GM23338 (cell line): ENCODE data around the gene MAP3K5. TPM values are rescaled to one million over a fixed set of nuclear protein-coding genes. Genes with fewer than 3 reads are reported as not detected.

ENCODE experiments used
- ATAC-seq: fragments of 200-7000 bp; cut with Tn5 transposase; 3 replicates; pipeline ENCODE4 v1.9.1; 2020
- DNase-seq: peaks from one replicate; pipeline ENCODE4 v3.0.0-alpha.2; 2015; ENCODE audit warnings: low spot score
- H2AFZ ChIP-seq: fragments of 200-600 bp; sonication (generic); 2 replicates; pipeline ENCODE4 v1.8.0; 2016; ENCODE audit warnings: antibody characterized with exemption, mild to moderate bottlenecking, moderate library complexity
- H3F3A ChIP-seq: fragments of 200-600 bp; sonication (generic); replicated peaks from 2 replicates; pipeline ENCODE4 v1.8.0; 2017; ENCODE audit warnings: antibody characterized with exemption, mixed run types, low read depth
- H3K27ac ChIP-seq: fragments of 200-600 bp; sonication (generic); 2 replicates; pipeline ENCODE4 v1.6.1; 2016; ENCODE audit warnings: low read depth
- H3K27me3 ChIP-seq: fragments of 200-600 bp; sonication (generic); 2 replicates; pipeline ENCODE4 v1.8.0; 2016; ENCODE audit warnings: mild to moderate bottlenecking, mixed run types, moderate library complexity; ENCODE audit not compliant: insufficient read depth
- H3K36me3 ChIP-seq: fragments of 200-600 bp; sonication (generic); 2 replicates; pipeline ENCODE4 v1.8.0; 2016; ENCODE audit warnings: mild to moderate bottlenecking; ENCODE audit not compliant: insufficient read depth
- H3K4me1 ChIP-seq: fragments of 200-600 bp; sonication (generic); 2 replicates; pipeline ENCODE4 v1.8.0; 2016; ENCODE audit warnings: mild to moderate bottlenecking, moderate library complexity; ENCODE audit not compliant: insufficient read depth
- H3K4me2 ChIP-seq: fragments of 200-600 bp; sonication (generic); 2 replicates; pipeline ENCODE4 v1.7.1; 2017; ENCODE audit warnings: mixed run types
- H3K4me3 ChIP-seq: fragments of 200-600 bp; sonication (generic); 2 replicates; pipeline ENCODE4 v1.6.1; 2016; ENCODE audit warnings: mixed run types
- H3K79me2 ChIP-seq: fragments of 200-600 bp; sonication (generic); replicated peaks from 2 replicates; pipeline ENCODE4 v1.8.0; 2017; ENCODE audit warnings: mild to moderate bottlenecking; ENCODE audit not compliant: insufficient read depth
- H3K9me2 ChIP-seq: fragments of 200-600 bp; sonication (generic); 2 replicates; pipeline ENCODE4 v1.8.0; 2017; ENCODE audit not compliant: insufficient read depth
- H4K20me1 ChIP-seq: fragments of 200-600 bp; sonication (generic); replicated peaks from 2 replicates; pipeline ENCODE4 v1.8.0; 2017; ENCODE audit warnings: mild to moderate bottlenecking; ENCODE audit not compliant: insufficient read depth
- H3K27ac Mint-ChIP-seq: 2 replicates; pipeline ENCODE4 v1.8.0; 2020; ENCODE audit warnings: inconsistent platforms, mild to moderate bottlenecking, moderate library complexity, mixed read lengths
- H3K27me3 Mint-ChIP-seq: 3 replicates; pipeline ENCODE4 v1.8.0; 2022; ENCODE audit warnings: low read depth, mild to moderate bottlenecking, moderate library complexity, mixed read lengths, inconsistent platforms; ENCODE audit not compliant: insufficient read depth, poor library complexity
- H3K36me3 Mint-ChIP-seq: 3 replicates; pipeline ENCODE4 v1.8.0; 2021; ENCODE audit warnings: low read depth, mild to moderate bottlenecking, inconsistent platforms, moderate library complexity, mixed read lengths
- H3K4me1 Mint-ChIP-seq: 3 replicates; pipeline ENCODE4 v1.8.0; 2020; ENCODE audit warnings: mild to moderate bottlenecking, inconsistent platforms, mixed read lengths
- H3K4me3 Mint-ChIP-seq: 3 replicates; pipeline ENCODE4 v1.8.0; 2021; ENCODE audit warnings: moderate library complexity, mild to moderate bottlenecking, inconsistent platforms, mixed read lengths
- H3K9me3 Mint-ChIP-seq: 3 replicates; pipeline ENCODE4 v1.8.0; 2020; ENCODE audit warnings: moderate library complexity, mild to moderate bottlenecking, inconsistent platforms, mixed read lengths
- EZH2 ChIP-seq: fragments of 200-600 bp; sonication (generic); IDR thresholded peaks from one replicate; pipeline ENCODE4 v1.8.0; 2017; ENCODE audit warnings: antibody characterized with exemption, mild to moderate bottlenecking, low read depth; ENCODE audit not compliant: unreplicated experiment
- NANOG ChIP-seq: IDR thresholded peaks from 2 replicates; pipeline ENCODE4 v1.6.1; 2016; ENCODE audit warnings: antibody characterized with exemption, borderline replicate concordance
- STAT1 ChIP-seq: IDR thresholded peaks from one replicate; pipeline ENCODE4 v1.6.1; 2016; ENCODE audit warnings: antibody characterized with exemption; ENCODE audit not compliant: unreplicated experiment
- ZNF114 ChIP-seq: fragments of 250-450 bp; sonication (Bioruptor Pico); IDR thresholded peaks from 2 replicates; pipeline ENCODE4 v1.5.0; 2020; ENCODE audit warnings: mild to moderate bottlenecking, moderate library complexity
- ZNF331 ChIP-seq: fragments of 250-450 bp; sonication (Bioruptor Pico); IDR thresholded peaks from 2 replicates; pipeline ENCODE4 v1.5.0; 2020; ENCODE audit warnings: low read depth, mild to moderate bottlenecking, moderate library complexity
- polyA plus RNA-seq: library from polyadenylated mRNA; unstranded; fragments of >200 nt; fragmentation: Nextera tagmentation; extraction: Ambion mirVana; gene quantifications from 2 replicates; pipeline ENCODE4 v1.2.1, GENCODE V29; 2016
- total RNA-seq: library from RNA; depleted of rRNA; stranded (reverse); fragments of >200 nt; shearing (Covaris generic); gene quantifications from 2 replicates; pipeline ENCODE4 v1.2.3, GENCODE V29; 2014
- TF ChIP-seq, protein P1 (sequence below): IDR thresholded peaks from 2 replicates; pipeline ENCODE4 v1.6.1; 2016; ENCODE audit warnings: antibody characterized with exemption
- TF ChIP-seq, protein P2 (sequence below): fragments of 250-450 bp; sonication (Bioruptor Pico); IDR thresholded peaks from 2 replicates; pipeline ENCODE4 v1.5.0; 2020; ENCODE audit warnings: mild to moderate bottlenecking, moderate library complexity

Gene MAP3K5
- total and polyA plus RNA-seq, 2 experiments from 2014 or later = 0.76 to 2.8 TPM

DNA sequence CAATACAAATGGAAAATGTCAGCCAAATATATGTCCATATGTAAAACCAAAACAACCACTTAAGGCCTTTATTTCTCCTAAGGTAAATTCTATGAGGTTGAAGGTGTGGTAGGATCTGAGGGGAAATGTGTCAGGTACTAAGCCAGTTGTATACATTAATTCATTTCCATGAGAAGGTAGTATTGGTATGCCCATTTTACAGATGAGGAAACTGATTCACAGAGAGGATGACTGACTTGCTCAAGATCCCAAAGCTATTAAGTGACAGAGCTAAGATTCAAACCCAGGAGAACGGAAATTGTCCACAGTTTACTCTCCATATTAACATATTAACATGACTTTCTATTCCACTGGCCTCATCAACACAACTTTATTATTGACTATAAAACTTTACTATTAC is 177.9 kb downstream of the MAP3K5 start:
- H3F3A ChIP-seq = no peaks in the 10 kb centered on the region
- H3K27me3 Mint-ChIP-seq = peaks cover 4% of the 10 kb centered on the region
- peak overlapping the region; percentile 12; the same call in 1 of the 2 replicates for H3K4me2 ChIP-seq
- no peaks in the 10 kb centered on the region for H3K9me3 Mint-ChIP-seq
- no peak for ATAC-seq
- no peaks in the 10 kb centered on the region for H3K27me3 ChIP-seq
- no peak overlapping the region for H3K27ac Mint-ChIP-seq
- no peak overlapping the region for H3K4me3 ChIP-seq
- no peak for TF ChIP-seq ZNF114 (CRISPR knock-in tag)
- TF ChIP-seq, protein P1, sequence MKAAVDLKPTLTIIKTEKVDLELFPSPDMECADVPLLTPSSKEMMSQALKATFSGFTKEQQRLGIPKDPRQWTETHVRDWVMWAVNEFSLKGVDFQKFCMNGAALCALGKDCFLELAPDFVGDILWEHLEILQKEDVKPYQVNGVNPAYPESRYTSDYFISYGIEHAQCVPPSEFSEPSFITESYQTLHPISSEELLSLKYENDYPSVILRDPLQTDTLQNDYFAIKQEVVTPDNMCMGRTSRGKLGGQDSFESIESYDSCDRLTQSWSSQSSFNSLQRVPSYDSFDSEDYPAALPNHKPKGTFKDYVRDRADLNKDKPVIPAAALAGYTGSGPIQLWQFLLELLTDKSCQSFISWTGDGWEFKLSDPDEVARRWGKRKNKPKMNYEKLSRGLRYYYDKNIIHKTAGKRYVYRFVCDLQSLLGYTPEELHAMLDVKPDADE = no peak
- no peak for TF ChIP-seq STAT1
- TF ChIP-seq, protein P2, sequence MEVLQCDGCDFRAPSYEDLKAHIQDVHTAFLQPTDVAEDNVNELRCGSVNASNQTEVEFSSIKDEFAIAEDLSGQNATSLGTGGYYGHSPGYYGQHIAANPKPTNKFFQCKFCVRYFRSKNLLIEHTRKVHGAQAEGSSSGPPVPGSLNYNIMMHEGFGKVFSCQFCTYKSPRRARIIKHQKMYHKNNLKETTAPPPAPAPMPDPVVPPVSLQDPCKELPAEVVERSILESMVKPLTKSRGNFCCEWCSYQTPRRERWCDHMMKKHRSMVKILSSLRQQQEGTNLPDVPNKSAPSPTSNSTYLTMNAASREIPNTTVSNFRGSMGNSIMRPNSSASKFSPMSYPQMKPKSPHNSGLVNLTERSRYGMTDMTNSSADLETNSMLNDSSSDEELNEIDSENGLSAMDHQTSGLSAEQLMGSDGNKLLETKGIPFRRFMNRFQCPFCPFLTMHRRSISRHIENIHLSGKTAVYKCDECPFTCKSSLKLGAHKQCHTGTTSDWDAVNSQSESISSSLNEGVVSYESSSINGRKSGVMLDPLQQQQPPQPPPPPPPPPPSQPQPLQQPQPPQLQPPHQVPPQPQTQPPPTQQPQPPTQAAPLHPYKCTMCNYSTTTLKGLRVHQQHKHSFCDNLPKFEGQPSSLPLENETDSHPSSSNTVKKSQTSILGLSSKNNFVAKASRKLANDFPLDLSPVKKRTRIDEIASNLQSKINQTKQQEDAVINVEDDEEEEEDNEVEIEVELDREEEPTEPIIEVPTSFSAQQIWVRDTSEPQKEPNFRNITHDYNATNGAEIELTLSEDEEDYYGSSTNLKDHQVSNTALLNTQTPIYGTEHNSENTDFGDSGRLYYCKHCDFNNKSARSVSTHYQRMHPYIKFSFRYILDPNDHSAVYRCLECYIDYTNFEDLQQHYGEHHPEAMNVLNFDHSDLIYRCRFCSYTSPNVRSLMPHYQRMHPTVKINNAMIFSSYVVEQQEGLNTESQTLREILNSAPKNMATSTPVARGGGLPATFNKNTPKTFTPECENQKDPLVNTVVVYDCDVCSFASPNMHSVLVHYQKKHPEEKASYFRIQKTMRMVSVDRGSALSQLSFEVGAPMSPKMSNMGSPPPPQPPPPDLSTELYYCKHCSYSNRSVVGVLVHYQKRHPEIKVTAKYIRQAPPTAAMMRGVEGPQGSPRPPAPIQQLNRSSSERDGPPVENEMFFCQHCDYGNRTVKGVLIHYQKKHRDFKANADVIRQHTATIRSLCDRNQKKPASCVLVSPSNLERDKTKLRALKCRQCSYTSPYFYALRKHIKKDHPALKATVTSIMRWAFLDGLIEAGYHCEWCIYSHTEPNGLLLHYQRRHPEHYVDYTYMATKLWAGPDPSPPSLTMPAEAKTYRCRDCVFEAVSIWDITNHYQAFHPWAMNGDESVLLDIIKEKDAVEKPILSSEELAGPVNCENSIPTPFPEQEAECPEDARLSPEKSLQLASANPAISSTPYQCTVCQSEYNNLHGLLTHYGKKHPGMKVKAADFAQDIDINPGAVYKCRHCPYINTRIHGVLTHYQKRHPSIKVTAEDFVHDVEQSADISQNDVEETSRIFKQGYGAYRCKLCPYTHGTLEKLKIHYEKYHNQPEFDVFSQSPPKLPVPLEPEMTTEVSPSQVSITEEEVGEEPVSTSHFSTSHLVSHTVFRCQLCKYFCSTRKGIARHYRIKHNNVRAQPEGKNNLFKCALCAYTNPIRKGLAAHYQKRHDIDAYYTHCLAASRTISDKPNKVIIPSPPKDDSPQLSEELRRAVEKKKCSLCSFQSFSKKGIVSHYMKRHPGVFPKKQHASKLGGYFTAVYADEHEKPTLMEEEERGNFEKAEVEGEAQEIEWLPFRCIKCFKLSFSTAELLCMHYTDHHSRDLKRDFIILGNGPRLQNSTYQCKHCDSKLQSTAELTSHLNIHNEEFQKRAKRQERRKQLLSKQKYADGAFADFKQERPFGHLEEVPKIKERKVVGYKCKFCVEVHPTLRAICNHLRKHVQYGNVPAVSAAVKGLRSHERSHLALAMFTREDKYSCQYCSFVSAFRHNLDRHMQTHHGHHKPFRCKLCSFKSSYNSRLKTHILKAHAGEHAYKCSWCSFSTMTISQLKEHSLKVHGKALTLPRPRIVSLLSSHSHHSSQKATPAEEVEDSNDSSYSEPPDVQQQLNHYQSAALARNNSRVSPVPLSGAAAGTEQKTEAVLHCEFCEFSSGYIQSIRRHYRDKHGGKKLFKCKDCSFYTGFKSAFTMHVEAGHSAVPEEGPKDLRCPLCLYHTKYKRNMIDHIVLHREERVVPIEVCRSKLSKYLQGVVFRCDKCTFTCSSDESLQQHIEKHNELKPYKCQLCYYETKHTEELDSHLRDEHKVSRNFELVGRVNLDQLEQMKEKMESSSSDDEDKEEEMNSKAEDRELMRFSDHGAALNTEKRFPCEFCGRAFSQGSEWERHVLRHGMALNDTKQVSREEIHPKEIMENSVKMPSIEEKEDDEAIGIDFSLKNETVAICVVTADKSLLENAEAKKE = no peak
- TF ChIP-seq EZH2 = no peak
- TF ChIP-seq NANOG = no peak
- TF ChIP-seq ZNF331 = no peak
- no peaks in the 10 kb centered on the region for H3K9me2 ChIP-seq
- H3K4me3 Mint-ChIP-seq = no peak overlapping the region
- peaks cover 35% of the 10 kb centered on the region for H3K4me1 Mint-ChIP-seq
- H3K4me1 ChIP-seq = peaks cover 45% of the 10 kb centered on the region
- H4K20me1 ChIP-seq = no peaks in the 10 kb centered on the region
- no peaks in the 10 kb centered on the region; the same call in 2 of the 3 replicates for H3K36me3 Mint-ChIP-seq
- no peaks in the 10 kb centered on the region for H3K79me2 ChIP-seq
- DNase-seq = no peak
- no peak overlapping the region for H2AFZ ChIP-seq
- H3K36me3 ChIP-seq = no peaks in the 10 kb centered on the region
- no peak overlapping the region for H3K27ac ChIP-seq
